Chondrocyte (in vitro differentiated cells): Measurements from ENCODE around the gene JUNB. TPM values are rescaled to one million over a fixed set of nuclear protein-coding genes. Genes with fewer than 3 reads are reported as not detected.

Experiments
- DNase-seq: peaks from one replicate; pipeline ENCODE4 v3.0.0; 2021; ENCODE audit warnings: mixed read lengths, low spot score
- H3K27ac Mint-ChIP-seq: one replicate; pipeline ENCODE4 v1.8.0; 2021; ENCODE audit warnings: mild to moderate bottlenecking, moderate library complexity, mixed read lengths; ENCODE audit not compliant: unreplicated experiment
- H3K27me3 Mint-ChIP-seq: 2 replicates; pipeline ENCODE4 v1.8.0; 2021; ENCODE audit warnings: low read depth, mixed read lengths
- H3K36me3 Mint-ChIP-seq: 2 replicates; pipeline ENCODE4 v1.8.0; 2021; ENCODE audit warnings: low read depth, mixed read lengths
- H3K4me1 Mint-ChIP-seq: 2 replicates; pipeline ENCODE4 v1.8.0; 2021; ENCODE audit warnings: low read depth, mild to moderate bottlenecking, mixed read lengths
- H3K4me3 Mint-ChIP-seq: one replicate; pipeline ENCODE4 v1.8.0; 2021; ENCODE audit warnings: mild to moderate bottlenecking, moderate library complexity, mixed read lengths; ENCODE audit not compliant: unreplicated experiment
- H3K9me3 Mint-ChIP-seq: 2 replicates; pipeline ENCODE4 v1.8.0; 2021; ENCODE audit warnings: low read depth, mixed read lengths
- total RNA-seq: library from RNA; stranded (reverse); gene quantifications from 3 replicates; pipeline ENCODE4 v1.2.1, GENCODE V29; 2021
- TF ChIP-seq, protein P1 (sequence below): fragments of 200-600 bp; sonication (generic); IDR thresholded peaks from 2 replicates; pipeline ENCODE4 v1.5.0; 2021; ENCODE audit warnings: antibody characterized with exemption, mild to moderate bottlenecking, moderate library complexity

JUNB gene
- total RNA-seq, 1 donor from 2014 or later, result 122 TPM

DNA sequence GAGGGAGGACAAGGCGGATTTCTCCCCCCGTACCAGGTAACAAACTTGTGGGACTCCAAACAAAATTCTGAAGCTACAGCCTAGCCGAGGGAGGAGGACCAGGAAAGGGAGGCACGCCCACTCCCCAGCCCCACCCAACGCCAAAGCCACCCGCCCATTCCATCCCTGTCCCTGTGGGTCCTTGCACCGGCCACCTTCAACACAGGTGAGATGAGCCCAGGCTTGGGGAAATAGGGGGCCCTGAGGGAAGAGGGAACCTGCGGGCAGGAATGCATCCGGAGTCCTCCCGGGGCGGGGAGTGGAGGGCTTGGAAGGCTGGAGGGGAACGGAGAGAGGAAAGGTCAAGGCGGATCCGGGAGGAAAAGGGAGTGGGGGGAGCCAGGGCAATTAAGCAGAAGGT lies 39.7 kb upstream of the JUNB start, which contains the start of gene BEST2:
Gene BEST2 (plus strand): TSS at position 157 of the 400 bp plus-strand sequence. CDS start 802 bp downstream, outside the sequence.
- H3K4me1 Mint-ChIP-seq, result peaks cover 15% of the 10 kb centered on the region
- H3K36me3 Mint-ChIP-seq, result peaks cover 12% of the 10 kb centered on the region
- TF ChIP-seq, protein P1, sequence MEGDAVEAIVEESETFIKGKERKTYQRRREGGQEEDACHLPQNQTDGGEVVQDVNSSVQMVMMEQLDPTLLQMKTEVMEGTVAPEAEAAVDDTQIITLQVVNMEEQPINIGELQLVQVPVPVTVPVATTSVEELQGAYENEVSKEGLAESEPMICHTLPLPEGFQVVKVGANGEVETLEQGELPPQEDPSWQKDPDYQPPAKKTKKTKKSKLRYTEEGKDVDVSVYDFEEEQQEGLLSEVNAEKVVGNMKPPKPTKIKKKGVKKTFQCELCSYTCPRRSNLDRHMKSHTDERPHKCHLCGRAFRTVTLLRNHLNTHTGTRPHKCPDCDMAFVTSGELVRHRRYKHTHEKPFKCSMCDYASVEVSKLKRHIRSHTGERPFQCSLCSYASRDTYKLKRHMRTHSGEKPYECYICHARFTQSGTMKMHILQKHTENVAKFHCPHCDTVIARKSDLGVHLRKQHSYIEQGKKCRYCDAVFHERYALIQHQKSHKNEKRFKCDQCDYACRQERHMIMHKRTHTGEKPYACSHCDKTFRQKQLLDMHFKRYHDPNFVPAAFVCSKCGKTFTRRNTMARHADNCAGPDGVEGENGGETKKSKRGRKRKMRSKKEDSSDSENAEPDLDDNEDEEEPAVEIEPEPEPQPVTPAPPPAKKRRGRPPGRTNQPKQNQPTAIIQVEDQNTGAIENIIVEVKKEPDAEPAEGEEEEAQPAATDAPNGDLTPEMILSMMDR, result no peak
- DNase-seq, result no peak
- H3K27ac Mint-ChIP-seq, result no peak within 1 kb of the TSS
- peaks cover 27% of the 10 kb centered on the region for H3K27me3 Mint-ChIP-seq
- H3K9me3 Mint-ChIP-seq, result peaks cover 4% of the 10 kb centered on the region
- H3K4me3 Mint-ChIP-seq, result no peak within 1 kb of the TSS

DNA sequence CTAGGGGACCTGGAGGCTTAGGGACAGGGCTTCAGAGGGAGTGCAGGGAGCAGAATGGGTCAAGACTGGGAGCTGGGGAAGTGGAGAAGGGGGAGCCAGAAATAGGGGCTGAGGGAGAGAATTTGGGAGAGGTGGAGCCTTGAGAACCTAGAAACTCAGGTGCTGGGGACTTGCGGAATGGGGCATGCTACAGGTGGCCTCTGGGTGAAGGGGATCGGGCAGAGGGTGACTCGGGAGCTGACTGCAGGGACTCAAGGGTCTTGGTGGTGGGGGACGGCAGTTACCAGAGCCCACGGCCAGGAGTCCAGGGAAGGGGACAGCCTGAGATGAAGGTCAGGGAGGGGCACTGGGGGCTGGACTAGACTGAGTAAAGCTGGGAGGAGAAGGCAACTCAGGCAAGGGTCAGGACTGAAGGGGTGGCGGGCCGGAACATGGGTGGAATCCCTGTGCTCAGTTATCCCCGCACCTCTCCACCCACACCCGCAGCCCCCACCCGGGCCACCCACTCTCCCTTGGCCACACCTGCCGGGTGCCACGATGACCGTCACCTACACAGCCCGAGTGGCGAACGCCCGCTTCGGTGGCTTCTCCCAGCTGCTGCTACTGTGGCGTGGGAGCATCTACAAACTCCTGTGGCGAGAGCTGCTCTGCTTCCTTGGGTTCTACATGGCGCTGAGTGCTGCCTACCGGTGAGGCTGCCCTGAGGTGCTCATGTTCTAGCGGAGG lies 39.1 kb upstream of the JUNB start:
- DNase-seq, result no peak
- H3K27me3 Mint-ChIP-seq, result peaks cover 27% of the 10 kb centered on the region
- H3K27ac Mint-ChIP-seq, result no peak overlapping the region
- TF ChIP-seq, protein P1, result no peak
- H3K4me3 Mint-ChIP-seq, result no peak overlapping the region
- H3K36me3 Mint-ChIP-seq, result peaks cover 10% of the 10 kb centered on the region
- peaks cover 4% of the 10 kb centered on the region for H3K9me3 Mint-ChIP-seq
- H3K4me1 Mint-ChIP-seq, result peaks cover 15% of the 10 kb centered on the region

GRCh38 chr19:12754465-12755196 lies 36.7 kb upstream of the JUNB start:
- H3K4me1 Mint-ChIP-seq, result peaks cover 19% of the 10 kb centered on the region
- H3K27ac Mint-ChIP-seq, result no peak overlapping the region
- H3K36me3 Mint-ChIP-seq, result no peaks in the 10 kb centered on the region
- no peaks in the 10 kb centered on the region for H3K9me3 Mint-ChIP-seq
- no peak for DNase-seq
- TF ChIP-seq, protein P1, result no peak
- H3K27me3 Mint-ChIP-seq, result peaks cover 27% of the 10 kb centered on the region
- no peak overlapping the region for H3K4me3 Mint-ChIP-seq

DNA sequence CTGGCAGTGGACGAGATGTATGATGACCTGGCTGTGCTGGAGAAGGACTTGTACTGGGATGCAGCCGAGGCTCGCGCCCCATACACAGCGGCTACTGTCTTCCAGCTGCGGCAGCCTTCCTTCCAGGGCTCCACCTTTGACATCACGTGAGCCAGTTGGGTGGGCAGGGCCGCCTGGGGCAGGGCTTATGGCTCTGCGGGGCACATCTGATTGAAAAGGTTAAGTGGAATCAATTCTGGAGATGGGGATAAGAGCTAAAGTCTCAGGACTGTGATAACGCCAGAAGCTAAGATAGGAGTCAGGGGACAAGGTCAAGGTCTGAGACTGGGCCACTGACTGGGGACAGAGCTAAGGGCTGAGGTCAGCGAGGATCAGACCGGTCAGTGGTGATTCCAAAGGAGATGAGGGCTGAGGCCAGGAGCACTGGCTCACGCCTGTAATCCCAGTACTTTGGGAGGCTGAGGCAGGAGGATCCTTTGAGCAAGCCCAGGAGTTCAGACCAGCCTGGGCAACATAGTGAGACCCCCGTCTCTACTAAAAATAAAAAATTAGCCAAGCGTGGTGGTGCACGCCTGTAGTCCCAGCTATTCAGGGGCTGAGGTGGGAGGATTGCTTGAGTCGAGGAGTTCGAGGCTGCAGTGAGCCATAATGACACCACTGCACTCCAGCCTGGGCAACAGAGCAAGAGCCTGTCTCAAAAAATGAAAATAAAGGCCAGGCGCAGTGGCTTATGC lies 35.0 kb upstream of the JUNB start:
- TF ChIP-seq, protein P1, result no peak
- H3K27ac Mint-ChIP-seq, result no peak overlapping the region
- peaks cover 10% of the 10 kb centered on the region for H3K4me1 Mint-ChIP-seq
- peaks cover 19% of the 10 kb centered on the region for H3K27me3 Mint-ChIP-seq
- H3K36me3 Mint-ChIP-seq, result no peaks in the 10 kb centered on the region
- no peak overlapping the region for H3K4me3 Mint-ChIP-seq
- no peaks in the 10 kb centered on the region for H3K9me3 Mint-ChIP-seq
- no peak for DNase-seq
